H1 (cell line): ENCODE measurements around the gene CDCP1. TPM values are rescaled to one million over a fixed set of nuclear protein-coding genes. Genes with fewer than 3 reads are reported as not detected.

Source experiments
- CTCF ChIA-PET: fragments of 300-600 bp; sonication (Branson Sonifier 250); formaldehyde crosslinking; loops from one replicate; lab custom pipeline; 2021; ENCODE audit not compliant: partially characterized antibody; lab: Charles Lee
- POLR2A ChIA-PET: fragments of 300-600 bp; sonication (Branson Sonifier 250); formaldehyde crosslinking; loops from one replicate; lab custom pipeline; 2021; ENCODE audit warnings: inconsistent platforms; ENCODE audit not compliant: partially characterized antibody; lab: Charles Lee
- DNase-seq, 2 experiments: peaks; one replicate each; pipeline versions ENCODE4 v3.0.0 to v3.0.0-alpha.2; 2010 to 2022; ENCODE audit warnings: low spot score in 2 of 2, low read depth in 1 of 2, mixed read lengths in 1 of 2
- FAIRE-seq: peaks from 2 replicates; lab custom pipeline; 2011; peaks lifted over from hg19 to GRCh38; lab: Jason Lieb, UNC
- H2AFZ ChIP-seq: 2 replicates; pipeline ENCODE4 v1.8.1; 2012; ENCODE audit warnings: low read length, inconsistent platforms
- H2AK5ac ChIP-seq: 2 replicates; pipeline ENCODE4 v1.6.1; 2013; ENCODE audit warnings: low read depth, low read length
- H2BK120ac ChIP-seq: replicated peaks from 2 replicates; pipeline ENCODE3; 2013; ENCODE audit warnings: low read depth, low read length, inconsistent platforms
- H2BK12ac ChIP-seq: 2 replicates; pipeline ENCODE4 v1.6.1; 2013; ENCODE audit warnings: low read depth, low read length
- H2BK15ac ChIP-seq: 2 replicates; pipeline ENCODE4 v1.6.1; 2013; ENCODE audit warnings: low read length
- H2BK20ac ChIP-seq: 2 replicates; pipeline ENCODE4 v1.6.1; 2013; ENCODE audit warnings: low read length
- H2BK5ac ChIP-seq: 2 replicates; pipeline ENCODE4 v1.6.1; 2013; ENCODE audit warnings: low read depth, low read length
- H3K14ac ChIP-seq: 2 replicates; pipeline ENCODE4 v1.6.1; 2013; ENCODE audit warnings: inconsistent platforms; ENCODE audit not compliant: insufficient read length
- H3K18ac ChIP-seq: 2 replicates; pipeline ENCODE4 v1.6.1; 2013; ENCODE audit warnings: low read length; ENCODE audit errors: extremely low read depth
- H3K23ac ChIP-seq: 2 replicates; pipeline ENCODE4 v1.6.1; 2013; ENCODE audit warnings: inconsistent platforms; ENCODE audit not compliant: insufficient read length
- H3K23me2 ChIP-seq: 2 replicates; pipeline ENCODE4 v1.6.1; 2013; ENCODE audit warnings: low read depth, low read length
- H3K27ac ChIP-seq: 2 replicates; pipeline ENCODE4 v1.6.1; 2011; ENCODE audit warnings: low read depth, low read length, inconsistent platforms
- H3K27me3 ChIP-seq, 4 experiments: replicated peaks in 1 of 4; 1 replicate in 1 of 4; 2 replicates in 3 of 4; pipeline versions ENCODE4 v1.6.1 to v1.8.1; 2011 to 2013; ENCODE audit warnings: low read length in 3 of 4, mild to moderate bottlenecking in 3 of 4, inconsistent platforms in 2 of 4, mixed read lengths in 2 of 4, moderate library complexity in 1 of 4; ENCODE audit not compliant: control insufficient read depth in 3 of 4, insufficient read depth in 3 of 4; ENCODE audit errors: extremely low read depth in 1 of 4
- H3K36me3 ChIP-seq, 4 experiments: 2 replicates each; pipeline versions ENCODE4 v1.6.1 to v1.8.1; 2011 to 2013; ENCODE audit warnings: mild to moderate bottlenecking in 4 of 4, low read length in 3 of 4, moderate library complexity in 2 of 4, control low read depth in 1 of 4, inconsistent platforms in 1 of 4; ENCODE audit not compliant: insufficient read depth in 4 of 4, control insufficient read depth in 2 of 4
- H3K4ac ChIP-seq: replicated peaks from 2 replicates; pipeline ENCODE3; 2013; ENCODE audit warnings: low read length, low read depth, mixed read lengths, inconsistent platforms; ENCODE audit not compliant: insufficient read length
- H3K4me1 ChIP-seq, 4 experiments: replicated peaks in 1 of 4; 1 replicate in 1 of 4; 2 replicates in 3 of 4; pipeline versions ENCODE4 v1.6.1 to v1.8.1; 2011 to 2013; ENCODE audit warnings: low read length in 3 of 4, inconsistent platforms in 2 of 4, mixed read lengths in 1 of 4; ENCODE audit not compliant: insufficient read depth in 4 of 4, control insufficient read depth in 3 of 4
- H3K4me2 ChIP-seq, 2 experiments: 2 replicates each; pipeline versions ENCODE4 v1.6.1 to v1.8.1; 2011 to 2013; ENCODE audit warnings: low read depth in 2 of 2, low read length in 2 of 2, control low read depth in 1 of 2, inconsistent platforms in 1 of 2, mild to moderate bottlenecking in 1 of 2; ENCODE audit not compliant: insufficient read depth in 1 of 2
- H3K4me3 ChIP-seq, 4 experiments: fragments of 200-600, 300-600 bp in 1 of 4; sonication (generic), shearing (Covaris generic), sonication (Bioruptor Twin) in 1 of 4; 2 replicates each; pipeline versions ENCODE4 v1.5.1 to v1.8.1; 2011 to 2016; ENCODE audit warnings: low read length in 4 of 4, low read depth in 3 of 4, control low read depth in 2 of 4, inconsistent platforms in 2 of 4, mild to moderate bottlenecking in 2 of 4, mixed read lengths in 1 of 4, moderate library complexity in 1 of 4; ENCODE audit not compliant: insufficient read depth in 2 of 4; ENCODE audit errors: extremely low read depth in 1 of 4
- H3K56ac ChIP-seq: replicated peaks from 2 replicates; pipeline ENCODE3; 2013; ENCODE audit warnings: low read depth, mild to moderate bottlenecking, mixed read lengths, low read length, inconsistent platforms; ENCODE audit not compliant: insufficient read length
- H3K79me1 ChIP-seq: 2 replicates; pipeline ENCODE4 v1.6.1; 2013; ENCODE audit warnings: low read depth, low read length, control low read depth
- H3K79me2 ChIP-seq, 2 experiments: 2 replicates each; pipeline versions ENCODE4 v1.6.1 to v1.8.1; 2012 to 2013; ENCODE audit warnings: low read length in 2 of 2, mild to moderate bottlenecking in 2 of 2, inconsistent platforms in 1 of 2; ENCODE audit not compliant: insufficient read depth in 2 of 2, control insufficient read depth in 1 of 2
- H3K9ac ChIP-seq, 4 experiments: replicated peaks in 1 of 4; 1 replicate in 1 of 4; 2 replicates in 3 of 4; pipeline versions ENCODE4 v1.6.1 to v1.8.1; 2011 to 2013; ENCODE audit warnings: low read depth in 3 of 4, low read length in 3 of 4, control low read depth in 2 of 4, mild to moderate bottlenecking in 2 of 4, moderate library complexity in 2 of 4, inconsistent platforms in 1 of 4; ENCODE audit errors: extremely low read depth in 1 of 4
- H3K9me3 ChIP-seq, 2 experiments: 2 replicates each; pipeline versions ENCODE4 v1.6.1 to v1.8.1; 2012 to 2013; ENCODE audit warnings: mild to moderate bottlenecking in 2 of 2, moderate library complexity in 2 of 2, control low read depth in 1 of 2, inconsistent platforms in 1 of 2, low read depth in 1 of 2, low read length in 1 of 2, mixed read lengths in 1 of 2; ENCODE audit not compliant: insufficient read depth in 2 of 2
- H4K20me1 ChIP-seq, 2 experiments: replicated peaks in 1 of 2; 2 replicates each; pipeline versions ENCODE3 to v1.8.1; 2011 to 2013; ENCODE audit warnings: inconsistent platforms in 2 of 2, low read length in 2 of 2, mild to moderate bottlenecking in 1 of 2; ENCODE audit not compliant: insufficient read depth in 2 of 2, control insufficient read depth in 1 of 2
- H4K5ac ChIP-seq: 2 replicates; pipeline ENCODE4 v1.6.1; 2013; ENCODE audit warnings: low read length, low read depth, mixed read lengths, inconsistent platforms; ENCODE audit not compliant: insufficient read length
- H4K8ac ChIP-seq: 2 replicates; pipeline ENCODE4 v1.8.0; 2013; ENCODE audit warnings: mild to moderate bottlenecking, moderate library complexity, low read length, inconsistent platforms; ENCODE audit not compliant: insufficient read depth; ENCODE audit errors: extremely low read depth
- H4K91ac ChIP-seq: replicated peaks from 2 replicates; pipeline ENCODE3; 2013; ENCODE audit warnings: low read length, mixed read lengths, inconsistent platforms; ENCODE audit not compliant: insufficient read length
- CEBPB ChIP-seq: IDR thresholded peaks from 2 replicates; pipeline ENCODE4 v1.6.1; 2012; ENCODE audit warnings: low read depth, low read length
- CHD1 ChIP-seq: IDR thresholded peaks from 2 replicates; pipeline ENCODE4 v1.6.1; 2012; ENCODE audit warnings: low read depth, low read length, improper control_type of control experiment
- CTCF ChIP-seq, 3 experiments: IDR thresholded peaks; 1 replicate in 2 of 3; 2 replicates in 1 of 3; pipeline versions ENCODE4 v1.5.1 to v1.6.1; 2011; ENCODE audit warnings: low read length in 3 of 3, mild to moderate bottlenecking in 3 of 3, inconsistent platforms in 2 of 3, low read depth in 1 of 3, moderate library complexity in 1 of 3; ENCODE audit not compliant: insufficient read depth in 1 of 3; ENCODE audit errors: control extremely low read depth in 1 of 3
- E2F6 ChIP-seq: IDR thresholded peaks from 2 replicates; pipeline ENCODE4 v1.6.1; 2012; ENCODE audit warnings: inconsistent platforms
- GABPA ChIP-seq: IDR thresholded peaks from 2 replicates; pipeline ENCODE4 v1.6.1; 2011; ENCODE audit warnings: mild to moderate bottlenecking, low read length, moderate library complexity, borderline replicate concordance; ENCODE audit not compliant: insufficient read depth
- NRF1 ChIP-seq: IDR thresholded peaks from 2 replicates; pipeline ENCODE4 v1.6.1; 2011; ENCODE audit warnings: mild to moderate bottlenecking, low read depth, low read length, improper control_type of control experiment
- SP4 ChIP-seq: IDR thresholded peaks from 2 replicates; pipeline ENCODE4 v1.6.1; 2012; ENCODE audit warnings: low read length, inconsistent platforms
- TAF7 ChIP-seq: optimal IDR thresholded peaks from 2 replicates; pipeline ENCODE3; 2011; ENCODE audit warnings: low read depth, mild to moderate bottlenecking, inconsistent platforms, low read length, moderate library complexity, borderline replicate concordance
- YY1 ChIP-seq: IDR thresholded peaks from 2 replicates; pipeline ENCODE4 v1.6.1; 2011; ENCODE audit warnings: low read depth, mild to moderate bottlenecking, low read length
- WGBS, 2 experiments: shearing (Covaris generic) in 1 of 2; methylation state at CpG; one replicate each; pipeline versions ENCODE4 v1.1.6 to v1.1.7; 2013 to 2015; ENCODE audit warnings: low lambda C conversion rate in 2 of 2, mixed read lengths in 2 of 2, inconsistent platforms in 1 of 2, low coverage in 1 of 2, missing lambda C conversion rate in 1 of 2; ENCODE audit not compliant: insufficient replicate concordance in 2 of 2, insufficient coverage in 1 of 2, insufficient read length in 1 of 2; ENCODE audit errors: extremely low coverage in 1 of 2, missing lambda C conversion rate in 1 of 2; 5-methylcytosine and 5-hydroxymethylcytosine counted together
- polyA plus RNA-seq, 7 experiments: library from polyadenylated mRNA; depleted of rRNA in 3 of 7; stranded (reverse) in 5 of 7; unstranded in 2 of 7; fragments of >200 nt in 5 of 7; fragments of 200-250 nt in 2 of 7; gene quantifications; 1 replicate in 5 of 7; 2 replicates in 1 of 7; 4 replicates in 1 of 7; pipeline versions ENCODE4 v1.2.1 to v1.2.3, GENCODE V29; 2011 to 2013; ENCODE audit warnings: missing spikeins in 2 of 7, mixed read lengths in 2 of 7
- total RNA-seq: library from RNA; stranded (reverse); fragmentation: NEBNext Ultra II Directional; extraction: Animal tissue kit (Norgen Biotek cat#: 25700); gene quantifications from 2 replicates; pipeline ENCODE4 v1.2.1, GENCODE V29; 2021

Gene CDCP1
- total and polyA plus RNA-seq, 2 of the 8 experiments (the other 6 are each of a cell fraction or from before 2014, with no cell fraction given), result 10.0 to 23.3 TPM

GRCh38 chr3:45134758-45135521 lies 11.2 kb downstream of the CDCP1 start:
- Histone ChIP-seq H2AK5ac (no peak overlapping the region), H3K36me3 (no peaks in the 10 kb centered on the region), H4K91ac (no peak overlapping the region), H3K27ac (no peak overlapping the region), H3K23ac (no peak overlapping the region), H2BK120ac (no peak overlapping the region), H3K79me1 (peaks cover 6% of the 10 kb centered on the region), H3K27me3 (no peaks in the 10 kb centered on the region), H2AFZ (no peak overlapping the region), H3K18ac (no peak overlapping the region), H2BK15ac (no peak overlapping the region), H3K56ac (no peak overlapping the region), H3K4me3 (no peak overlapping the region), H2BK5ac (no peak overlapping the region), H3K9ac (no peak overlapping the region), H4K5ac (no peak overlapping the region), H3K23me2 (no peaks in the 10 kb centered on the region), H4K20me1 (peaks cover 0 to 5% of the 10 kb centered on the region in 2 experiments), H3K9me3 (no peaks in the 10 kb centered on the region), H2BK20ac (no peak overlapping the region), H3K4ac (no peak overlapping the region), H3K4me2 (no peak overlapping the region), H2BK12ac (no peak overlapping the region), H3K79me2 (peaks cover 0 to 20% of the 10 kb centered on the region in 2 experiments; a peak in 1 of 4 replicates), H3K4me1 (peaks cover 3 to 10% (median 4%) of the 10 kb centered on the region in 4 experiments; a peak in 5 of 7 replicates), H3K14ac (no peak overlapping the region), H4K8ac (no peak overlapping the region)
- ChIA-PET CTCF (interaction anchor here (1.1 to 1.8 kb wide), 3 partner anchors 37 to 96 kb away, joined by 3 to 6 read pairs (median 4); no protein-coding TSS in a partner anchor), POLR2A (interaction anchor here (1.4 to 2.0 kb wide), 2 partner anchors 8 to 10 kb away, joined by 3 to 8 read pairs; no protein-coding TSS in a partner anchor)
- 87% methylated on average over 5 of the region's 5 CpGs; no CpG with 5 or more reads in 1 of the 2 experiments for WGBS, 2 experiments
- FAIRE-seq (no peak), DNase-seq (no peak)
- TF ChIP-seq TAF7 (no peak), YY1 (no peak), SP4 (no peak), NRF1 (no peak), CEBPB (no peak), CTCF (IDR thresholded peaks at IDR 0.05; ENCODE audit: control extremely low read depth in 1 of 3, insufficient read depth in 1 of 3, low read depth in 1 of 3, low read length in 3 of 3) (no peak), E2F6 (no peak), GABPA (no peak), CHD1 (no peak)
